Neural crest cell (in vitro differentiated cells): ENCODE measurements around the gene DDRGK1. TPM values are rescaled to one million over a fixed set of nuclear protein-coding genes. Genes with fewer than 3 reads are reported as not detected.

Experiments
- DNase-seq: peaks from one replicate; pipeline ENCODE4 v3.0.0; 2021; ENCODE audit warnings: low read depth, mixed read lengths, low spot score
- H3K27ac Mint-ChIP-seq: one replicate; pipeline ENCODE4 v1.8.0; 2021; ENCODE audit warnings: mild to moderate bottlenecking, mixed read lengths; ENCODE audit not compliant: unreplicated experiment
- H3K27me3 Mint-ChIP-seq: 2 replicates; pipeline ENCODE4 v1.8.0; 2021; ENCODE audit warnings: low read depth, mild to moderate bottlenecking, mixed read lengths
- H3K36me3 Mint-ChIP-seq: 2 replicates; pipeline ENCODE4 v1.8.0; 2021; ENCODE audit warnings: low read depth, mild to moderate bottlenecking, mixed read lengths
- H3K4me1 Mint-ChIP-seq: 2 replicates; pipeline ENCODE4 v1.8.0; 2021; ENCODE audit warnings: mixed read lengths
- H3K4me3 Mint-ChIP-seq: one replicate; pipeline ENCODE4 v1.8.0; 2021; ENCODE audit warnings: mild to moderate bottlenecking, mixed read lengths
- H3K9me3 Mint-ChIP-seq: 2 replicates; pipeline ENCODE4 v1.8.0; 2021; ENCODE audit warnings: mixed read lengths
- total RNA-seq: library from RNA; stranded (reverse); gene quantifications from 2 replicates; pipeline ENCODE4 v1.2.1, GENCODE V29; 2021
- TF ChIP-seq, protein P1 (sequence below): fragments of 200-600 bp; sonication (generic); conservative IDR thresholded peaks from 2 replicates; pipeline ENCODE4 v1.5.0; 2021; ENCODE audit warnings: antibody characterized with exemption, mild to moderate bottlenecking

DDRGK1 gene
- total RNA-seq, 1 donor from 2014 or later: 57.2 TPM

GRCh38 chr20:3165473-3166337 lies 38.8 kb downstream of the DDRGK1 start:
- TF ChIP-seq, protein P1, sequence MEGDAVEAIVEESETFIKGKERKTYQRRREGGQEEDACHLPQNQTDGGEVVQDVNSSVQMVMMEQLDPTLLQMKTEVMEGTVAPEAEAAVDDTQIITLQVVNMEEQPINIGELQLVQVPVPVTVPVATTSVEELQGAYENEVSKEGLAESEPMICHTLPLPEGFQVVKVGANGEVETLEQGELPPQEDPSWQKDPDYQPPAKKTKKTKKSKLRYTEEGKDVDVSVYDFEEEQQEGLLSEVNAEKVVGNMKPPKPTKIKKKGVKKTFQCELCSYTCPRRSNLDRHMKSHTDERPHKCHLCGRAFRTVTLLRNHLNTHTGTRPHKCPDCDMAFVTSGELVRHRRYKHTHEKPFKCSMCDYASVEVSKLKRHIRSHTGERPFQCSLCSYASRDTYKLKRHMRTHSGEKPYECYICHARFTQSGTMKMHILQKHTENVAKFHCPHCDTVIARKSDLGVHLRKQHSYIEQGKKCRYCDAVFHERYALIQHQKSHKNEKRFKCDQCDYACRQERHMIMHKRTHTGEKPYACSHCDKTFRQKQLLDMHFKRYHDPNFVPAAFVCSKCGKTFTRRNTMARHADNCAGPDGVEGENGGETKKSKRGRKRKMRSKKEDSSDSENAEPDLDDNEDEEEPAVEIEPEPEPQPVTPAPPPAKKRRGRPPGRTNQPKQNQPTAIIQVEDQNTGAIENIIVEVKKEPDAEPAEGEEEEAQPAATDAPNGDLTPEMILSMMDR: no peak
- peaks cover 16% of the 10 kb centered on the region for H3K27me3 Mint-ChIP-seq
- DNase-seq: no peak
- H3K4me3 Mint-ChIP-seq: no peak overlapping the region
- no peaks in the 10 kb centered on the region for H3K36me3 Mint-ChIP-seq
- no peak overlapping the region for H3K27ac Mint-ChIP-seq
- no peaks in the 10 kb centered on the region for H3K9me3 Mint-ChIP-seq
- no peaks in the 10 kb centered on the region for H3K4me1 Mint-ChIP-seq

- Mint-ChIP-seq H3K4me1 (peaks cover 1% of the 10 kb centered on the region), H3K27me3 (peaks cover 16% of the 10 kb centered on the region), H3K9me3 (no peaks in the 10 kb centered on the region), H3K36me3 (no peaks in the 10 kb centered on the region), H3K27ac (no peak overlapping the region), H3K4me3 (no peak overlapping the region)
- DNase-seq: no peak
- TF ChIP-seq, protein P1: no peak
Observed at GRCh38 chr20:3164763-3165410, 39.6 kb downstream of the DDRGK1 start.

- TF ChIP-seq, protein P1: no peak
- no peak for DNase-seq
- H3K9me3 Mint-ChIP-seq: no peaks in the 10 kb centered on the region
- H3K27ac Mint-ChIP-seq: no peak overlapping the region
- peaks cover 7% of the 10 kb centered on the region for H3K4me1 Mint-ChIP-seq
- H3K4me3 Mint-ChIP-seq: peak overlapping the region; percentile 23
- H3K36me3 Mint-ChIP-seq: no peaks in the 10 kb centered on the region
- peaks cover 13% of the 10 kb centered on the region for H3K27me3 Mint-ChIP-seq
Observed at GRCh38 chr20:3164043-3164762, 40.3 kb downstream of the DDRGK1 start.

DNA sequence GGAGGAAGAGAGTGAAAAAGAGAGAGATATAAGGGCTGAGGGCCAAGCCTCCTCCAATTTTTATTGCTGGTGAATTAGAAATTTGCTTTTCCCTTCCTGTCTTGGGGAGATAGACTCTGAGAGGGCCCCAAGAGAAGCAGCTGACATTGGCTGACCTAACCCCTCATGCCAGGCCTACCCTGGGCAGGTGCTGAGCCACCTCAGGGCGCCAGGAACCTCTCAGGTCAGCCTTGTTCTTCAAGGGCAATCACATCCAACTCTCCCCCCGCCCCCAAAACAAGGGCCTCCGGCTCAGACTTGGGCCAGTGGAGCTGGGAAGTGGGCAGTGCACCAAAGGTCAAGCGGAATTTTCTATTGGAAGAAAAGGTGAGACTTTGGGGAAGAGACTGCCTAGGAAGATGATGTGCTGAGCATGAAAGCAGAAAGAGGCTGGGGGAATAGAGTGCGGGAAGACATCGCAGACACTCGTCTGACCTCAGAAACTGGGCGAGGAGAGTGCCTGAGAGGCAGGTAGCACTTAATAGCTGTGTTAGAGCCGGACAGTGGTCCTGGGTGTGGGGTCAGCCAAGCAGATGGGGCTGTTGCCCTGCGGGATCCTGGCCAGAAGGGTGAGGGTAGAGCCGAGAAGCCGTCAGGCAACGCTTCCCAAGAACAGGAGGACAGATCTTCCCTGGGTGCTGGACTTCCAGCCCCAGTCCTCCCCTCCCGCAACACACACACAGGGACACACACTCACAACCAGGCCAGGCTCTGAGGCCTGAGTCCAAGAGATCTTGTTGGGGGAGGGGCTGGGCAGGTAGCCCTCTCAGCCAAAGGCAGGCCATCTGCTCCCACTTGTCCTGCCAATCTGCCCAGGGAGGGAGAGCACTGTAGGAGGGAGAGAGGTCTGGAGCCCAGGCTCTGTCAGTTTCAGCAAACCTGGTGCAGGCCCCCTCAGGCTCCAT lies 41.1 kb downstream of the DDRGK1 start:
- no peak for DNase-seq
- Mint-ChIP-seq H3K36me3 (no peaks in the 10 kb centered on the region), H3K4me3 (peak overlapping the region; percentile 44), H3K27ac (no peak overlapping the region), H3K4me1 (peaks cover 15% of the 10 kb centered on the region), H3K9me3 (no peaks in the 10 kb centered on the region), H3K27me3 (peaks cover 6% of the 10 kb centered on the region)
- TF ChIP-seq, protein P1: no peak
